Smooth muscle cell (in vitro differentiated cells): ENCODE data around the gene APOL3. TPM values are rescaled to one million over a fixed set of nuclear protein-coding genes. Genes with fewer than 3 reads are reported as not detected.

Experiments used
- DNase-seq: peaks from one replicate; lab custom pipeline; 2025; ENCODE audit not compliant: unreplicated experiment; lab: John Stamatoyannopoulos, UW
- H2AFZ ChIP-seq: fragments of 200-600 bp; sonication (generic); 2 replicates; pipeline ENCODE4 v1.6.0; 2016; ENCODE audit warnings: antibody characterized with exemption, low read depth, mild to moderate bottlenecking
- H3F3A ChIP-seq: fragments of 200-600 bp; sonication (generic); 2 replicates; pipeline ENCODE4 v1.6.0; 2017; ENCODE audit warnings: antibody characterized with exemption, low read depth
- H3K27ac ChIP-seq: fragments of 200-600 bp; sonication (generic); 2 replicates; pipeline ENCODE4 v1.5.1; 2016; ENCODE audit warnings: low read depth, mild to moderate bottlenecking
- H3K27me3 ChIP-seq: fragments of 200-600 bp; sonication (generic); 2 replicates; pipeline ENCODE4 v1.6.1; 2016; ENCODE audit warnings: low read depth, mild to moderate bottlenecking
- H3K36me3 ChIP-seq: fragments of 200-600 bp; sonication (generic); 2 replicates; pipeline ENCODE4 v1.5.1; 2016; ENCODE audit warnings: low read depth
- H3K4me1 ChIP-seq: fragments of 200-600 bp; sonication (generic); 2 replicates; pipeline ENCODE4 v1.5.1; 2016; ENCODE audit warnings: low read depth
- H3K4me2 ChIP-seq: fragments of 200-600 bp; sonication (generic); 2 replicates; pipeline ENCODE4 v1.6.0; 2016; ENCODE audit warnings: mild to moderate bottlenecking
- H3K4me3 ChIP-seq: fragments of 200-600 bp; sonication (generic); 2 replicates; pipeline ENCODE4 v1.5.1; 2016; ENCODE audit warnings: mild to moderate bottlenecking
- H3K79me2 ChIP-seq: fragments of 200-600 bp; sonication (generic); 2 replicates; pipeline ENCODE4 v1.6.0; 2016; ENCODE audit warnings: low read depth, mild to moderate bottlenecking
- H3K9ac ChIP-seq: fragments of 200-600 bp; sonication (generic); 2 replicates; pipeline ENCODE4 v1.6.0; 2016; ENCODE audit warnings: low read depth
- H3K9me3 ChIP-seq: fragments of 200-600 bp; sonication (generic); replicated peaks from 2 replicates; pipeline ENCODE4 v1.5.1; 2016; ENCODE audit warnings: low read depth
- H4K20me1 ChIP-seq: fragments of 200-600 bp; sonication (generic); 2 replicates; pipeline ENCODE4 v1.6.0; 2016; ENCODE audit warnings: low read depth
- CTCF ChIP-seq: fragments of 200-600 bp; sonication (generic); IDR thresholded peaks from 2 replicates; pipeline ENCODE4 v1.5.1; 2017; ENCODE audit warnings: borderline replicate concordance, mild to moderate bottlenecking, antibody characterized with exemption; ENCODE audit not compliant: insufficient read depth, poor library complexity, severe bottlenecking
- WGBS: methylation state at CpG from one replicate; pipeline ENCODE4 v1.1.7; 2016; ENCODE audit warnings: low lambda C conversion rate; 5-methylcytosine and 5-hydroxymethylcytosine counted together
- polyA plus RNA-seq: library from polyadenylated mRNA; unstranded; fragments of >200 nt; fragmentation: Nextera tagmentation; extraction: Ambion mirVana; gene quantifications from 2 replicates; pipeline ENCODE4 v1.2.1, GENCODE V29; 2016
- total RNA-seq: library from RNA; depleted of rRNA; stranded (reverse); fragments of >200 nt; gene quantifications from 2 replicates; pipeline ENCODE4 v1.2.3, GENCODE V29; 2014

Gene APOL3
- total and polyA plus RNA-seq, 2 experiments from 2014 or later = 0.24 to 0.40 TPM

- DNase-seq = no peak
- Histone ChIP-seq H3K36me3 (no peaks in the 10 kb centered on the region), H3K27me3 (no peaks in the 10 kb centered on the region), H2AFZ (no peak overlapping the region), H4K20me1 (no peaks in the 10 kb centered on the region), H3K4me3 (no peak overlapping the region), H3K4me2 (no peak overlapping the region), H3K9ac (no peak overlapping the region), H3K27ac (no peak overlapping the region), H3K4me1 (no peaks in the 10 kb centered on the region), H3F3A (no peaks in the 10 kb centered on the region), H3K9me3 (no peaks in the 10 kb centered on the region), H3K79me2 (no peaks in the 10 kb centered on the region)
- 87% methylated on average over 14 of the region's 14 CpGs for WGBS
- no peak for TF ChIP-seq CTCF
Observed at GRCh38 chr22:36185828-36186624, 25.5 kb upstream of the APOL3 start.

- Histone ChIP-seq H4K20me1 (no peaks in the 10 kb centered on the region), H3K79me2 (no peaks in the 10 kb centered on the region), H3K4me1 (no peaks in the 10 kb centered on the region), H3K9ac (no peak overlapping the region), H3F3A (no peaks in the 10 kb centered on the region), H3K4me3 (no peak overlapping the region), H3K36me3 (no peaks in the 10 kb centered on the region), H3K27me3 (no peaks in the 10 kb centered on the region), H3K9me3 (no peaks in the 10 kb centered on the region), H3K4me2 (no peak overlapping the region), H2AFZ (no peak overlapping the region), H3K27ac (no peak overlapping the region)
- TF ChIP-seq CTCF = no peak
- DNase-seq = no peak
- 90% methylated on average over 10 of the region's 10 CpGs for WGBS
Observed at GRCh38 chr22:36184433-36185025, 24.0 kb upstream of the APOL3 start.

- Histone ChIP-seq H3K27me3 (no peaks in the 10 kb centered on the region), H3K79me2 (no peaks in the 10 kb centered on the region), H3K4me2 (no peak overlapping the region), H2AFZ (no peak overlapping the region), H3K9me3 (no peaks in the 10 kb centered on the region), H3K27ac (no peak overlapping the region), H3K4me3 (no peak overlapping the region), H3K36me3 (no peaks in the 10 kb centered on the region), H3K4me1 (no peaks in the 10 kb centered on the region), H3F3A (no peaks in the 10 kb centered on the region), H4K20me1 (no peaks in the 10 kb centered on the region), H3K9ac (no peak overlapping the region)
- no peak for DNase-seq
- WGBS = 91% methylated on average over 7 of the region's 7 CpGs
- TF ChIP-seq CTCF = no peak
Observed at GRCh38 chr22:36183446-36183845, 22.9 kb upstream of the APOL3 start.
